Effector memory CD8-positive, alpha-beta T cell (primary cell): ENCODE data around the gene DEDD2.
A peak's percentile ranks its signal among the peaks of the same experiment; 100 is the strongest.

Experiments used
- ATAC-seq: fragments of 150-1000 bp; cut with Tn5 transposase; replicated peaks from 2 replicates; pipeline ENCODE4 v1.10.0; 2021; ENCODE audit warnings: mild to moderate bottlenecking, moderate library complexity
- DNase-seq, 3 experiments: peaks; one replicate each; pipeline ENCODE4 v3.0.0; 2021
- H3K27ac Mint-ChIP-seq, 2 donors: one replicate each; pipeline ENCODE4 v1.8.0; 2022; ENCODE audit warnings: mild to moderate bottlenecking in 2 of 2, mixed read lengths in 2 of 2, moderate library complexity in 2 of 2
- H3K27me3 Mint-ChIP-seq, 2 donors: one replicate each; pipeline ENCODE4 v1.8.0; 2022; ENCODE audit warnings: mixed read lengths in 2 of 2
- H3K36me3 Mint-ChIP-seq: one replicate; pipeline ENCODE4 v1.8.0; 2022; ENCODE audit warnings: mild to moderate bottlenecking, moderate library complexity, mixed read lengths; ENCODE audit not compliant: insufficient read depth
- H3K4me1 Mint-ChIP-seq, 2 donors: one replicate each; pipeline ENCODE4 v1.8.0; 2022; ENCODE audit warnings: low read depth in 2 of 2, mixed read lengths in 2 of 2
- H3K4me3 Mint-ChIP-seq, 2 donors: one replicate each; pipeline ENCODE4 v1.8.0; 2022; ENCODE audit warnings: mild to moderate bottlenecking in 2 of 2, mixed read lengths in 2 of 2, moderate library complexity in 2 of 2
- H3K9me3 Mint-ChIP-seq, 2 donors: one replicate each; pipeline ENCODE4 v1.8.0; 2022; ENCODE audit warnings: mixed read lengths in 2 of 2

The DEDD2 gene

DNA sequence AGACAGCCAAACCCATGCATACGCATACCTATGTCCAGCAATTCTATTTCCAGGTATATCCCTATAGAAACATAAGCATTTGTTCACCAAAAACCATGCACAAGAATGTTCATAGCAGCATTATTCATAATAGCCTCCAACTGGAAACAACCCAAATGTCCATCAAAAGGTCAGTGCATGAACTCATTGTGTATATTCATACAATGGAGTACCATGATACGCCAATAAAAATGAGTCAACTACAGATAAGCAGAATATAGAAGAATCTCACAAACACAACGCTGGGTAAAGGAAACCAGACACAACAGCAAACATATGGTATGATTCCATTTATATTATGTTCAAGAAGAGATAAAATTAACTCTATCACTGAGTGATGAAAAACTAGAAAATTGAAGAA lies 23.8 kb downstream of the DEDD2 start:
- H3K4me3 Mint-ChIP-seq = no peak overlapping the region
- no peak for DNase-seq
- H3K4me1 Mint-ChIP-seq = peaks cover 41 to 55% of the 10 kb centered on the region in 2 donors

GRCh38 chr19:42193294-42193693 lies 24.2 kb downstream of the DEDD2 start:
- no peaks in the 10 kb centered on the region for H3K9me3 Mint-ChIP-seq
- no peak overlapping the region for H3K4me3 Mint-ChIP-seq
- peak overlapping the region in 1 of 2 donors; percentile 3 for H3K27ac Mint-ChIP-seq
- DNase-seq (no peak), ATAC-seq (no peak)
- peaks cover 38 to 52% of the 10 kb centered on the region in 2 donors for H3K4me1 Mint-ChIP-seq
- no peaks in the 10 kb centered on the region for H3K27me3 Mint-ChIP-seq
- peaks cover 42% of the 10 kb centered on the region for H3K36me3 Mint-ChIP-seq

More for the DNA sequence above, 23.8 kb downstream of the DEDD2 start:
- Mint-ChIP-seq H3K36me3 (peaks cover 45% of the 10 kb centered on the region), H3K27ac (peak overlapping the region in 1 of 2 donors; percentile 28), H3K27me3 (no peaks in the 10 kb centered on the region), H3K9me3 (no peaks in the 10 kb centered on the region)
- ATAC-seq = no peak

DNA sequence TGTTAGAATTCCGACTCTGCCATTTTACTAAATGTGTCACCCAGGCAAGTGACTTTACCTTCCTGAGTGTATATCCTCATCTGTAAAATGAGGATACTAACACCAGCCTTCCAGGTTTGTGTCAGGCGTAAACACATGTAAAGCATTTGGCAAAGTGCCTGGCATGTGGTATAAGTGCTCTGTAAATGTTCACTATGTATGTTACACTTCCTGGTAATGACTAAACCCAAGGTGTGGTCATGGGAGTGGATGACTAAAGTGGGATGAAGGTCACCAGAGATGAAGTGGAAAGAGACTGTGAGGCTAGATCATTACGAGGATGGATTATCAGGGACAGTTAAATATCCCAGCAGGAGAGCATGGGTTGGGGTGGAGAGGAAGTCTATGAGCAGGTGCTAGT lies 25.6 kb downstream of the DEDD2 start:
- ATAC-seq (peak; percentile 37), DNase-seq (no peak)
- Mint-ChIP-seq H3K36me3 (peaks cover 29% of the 10 kb centered on the region), H3K4me1 (peaks cover 33 to 47% of the 10 kb centered on the region in 2 donors), H3K27me3 (no peaks in the 10 kb centered on the region), H3K9me3 (no peaks in the 10 kb centered on the region), H3K4me3 (peak overlapping the region in 1 of 2 donors; percentile 28), H3K27ac (peak overlapping the region in 1 of 2 donors; percentile 75)

GRCh38 chr19:42191330-42191729 lies 26.1 kb downstream of the DEDD2 start:
- Mint-ChIP-seq H3K9me3 (no peaks in the 10 kb centered on the region), H3K36me3 (peaks cover 24% of the 10 kb centered on the region), H3K4me1 (peaks cover 33 to 47% of the 10 kb centered on the region in 2 donors), H3K27ac (peak overlapping the region; percentile 11 to 75), H3K27me3 (no peaks in the 10 kb centered on the region), H3K4me3 (peak overlapping the region in 1 of 2 donors; percentile 28)
- ATAC-seq (no peak), DNase-seq (no peak)

DNA sequence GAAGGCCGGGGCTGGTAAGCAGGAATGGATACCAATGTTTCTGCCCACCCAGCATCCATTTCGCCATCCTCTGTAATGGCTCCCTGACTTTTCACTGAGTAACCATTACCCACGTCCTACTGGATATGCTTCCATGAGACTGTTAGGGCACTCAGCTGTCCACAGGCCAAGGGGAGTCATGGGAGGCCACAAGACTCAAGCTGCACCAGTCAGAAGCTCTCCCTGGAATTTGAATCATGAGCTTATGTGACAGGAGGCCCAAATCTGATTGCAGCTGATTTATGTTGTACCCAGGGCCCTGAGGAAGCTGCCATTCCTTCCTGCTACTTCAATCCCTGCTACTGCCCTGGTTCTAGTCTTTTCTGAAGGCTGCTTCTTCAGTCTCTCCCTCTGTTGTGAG lies 28.3 kb downstream of the DEDD2 start:
- Mint-ChIP-seq H3K9me3 (no peaks in the 10 kb centered on the region), H3K4me3 (no peak overlapping the region), H3K36me3 (peaks cover 18% of the 10 kb centered on the region), H3K27me3 (no peaks in the 10 kb centered on the region), H3K4me1 (peaks cover 45 to 61% of the 10 kb centered on the region in 2 donors), H3K27ac (peak overlapping the region; percentile 2 to 75)
- ATAC-seq (no peak), DNase-seq (no peak)

GRCh38 chr19:42188665-42189064 lies 28.8 kb downstream of the DEDD2 start:
- H3K9me3 Mint-ChIP-seq = no peaks in the 10 kb centered on the region
- H3K27me3 Mint-ChIP-seq = no peaks in the 10 kb centered on the region
- H3K4me3 Mint-ChIP-seq = no peak overlapping the region
- ATAC-seq (no peak), DNase-seq (no peak)
- H3K27ac Mint-ChIP-seq = peak overlapping the region in 1 of 2 donors; percentile 33
- peaks cover 44 to 58% of the 10 kb centered on the region in 2 donors for H3K4me1 Mint-ChIP-seq
- peaks cover 16% of the 10 kb centered on the region for H3K36me3 Mint-ChIP-seq

GRCh38 chr19:42185277-42185676 lies 32.2 kb downstream of the DEDD2 start:
- no peaks in the 10 kb centered on the region for H3K27me3 Mint-ChIP-seq
- peak; percentile 89 for ATAC-seq
- peak overlapping the region; percentile 45 to 71 for H3K4me3 Mint-ChIP-seq
- H3K9me3 Mint-ChIP-seq = no peaks in the 10 kb centered on the region
- DNase-seq = peak in 1 of 3 experiments; percentile 20
- peaks cover 7% of the 10 kb centered on the region for H3K36me3 Mint-ChIP-seq
- H3K4me1 Mint-ChIP-seq = peaks cover 38 to 53% of the 10 kb centered on the region in 2 donors
- H3K27ac Mint-ChIP-seq = peak overlapping the region; percentile 9 to 50

DNA sequence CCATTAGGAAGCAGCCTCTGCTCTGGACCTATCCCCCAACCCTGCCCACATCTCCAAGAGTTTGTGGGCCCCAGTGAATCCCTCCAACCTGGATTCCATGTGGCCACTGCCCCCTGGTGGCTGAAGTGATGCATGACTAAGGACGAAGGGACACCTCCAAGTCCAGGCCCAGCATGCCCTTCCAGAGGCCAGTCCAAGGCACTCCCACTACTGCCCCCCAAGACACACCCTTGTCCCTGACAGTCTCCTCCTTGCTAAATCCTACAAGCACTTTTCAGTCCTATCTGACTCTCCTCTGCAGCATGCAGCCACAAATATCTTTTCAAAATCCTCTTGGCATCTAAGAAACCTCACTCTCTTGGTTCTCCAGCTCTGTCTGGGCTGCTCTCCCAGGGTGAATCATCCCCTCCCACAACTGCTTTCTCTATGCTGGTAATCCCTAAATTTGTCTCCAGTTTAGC lies 33.0 kb downstream of the DEDD2 start:
- Mint-ChIP-seq H3K9me3 (no peaks in the 10 kb centered on the region), H3K4me3 (peak overlapping the region; percentile 45 to 71), H3K27me3 (no peaks in the 10 kb centered on the region), H3K4me1 (peaks cover 37 to 49% of the 10 kb centered on the region in 2 donors), H3K36me3 (peaks cover 7% of the 10 kb centered on the region), H3K27ac (peak overlapping the region; percentile 9 to 50)
- ATAC-seq (peak; percentile 64), DNase-seq (peak; percentile 47 to 58 (median 57))

GRCh38 chr19:42178791-42179674 lies 38.4 kb downstream of the DEDD2 start:
- Mint-ChIP-seq H3K36me3 (peaks cover 5% of the 10 kb centered on the region), H3K9me3 (no peaks in the 10 kb centered on the region), H3K27ac (no peak overlapping the region), H3K27me3 (peaks cover 0 to 10% of the 10 kb centered on the region in 2 donors), H3K4me1 (peaks cover 19 to 37% of the 10 kb centered on the region in 2 donors), H3K4me3 (no peak overlapping the region)
- DNase-seq = no peak
- ATAC-seq = no peak

DNA sequence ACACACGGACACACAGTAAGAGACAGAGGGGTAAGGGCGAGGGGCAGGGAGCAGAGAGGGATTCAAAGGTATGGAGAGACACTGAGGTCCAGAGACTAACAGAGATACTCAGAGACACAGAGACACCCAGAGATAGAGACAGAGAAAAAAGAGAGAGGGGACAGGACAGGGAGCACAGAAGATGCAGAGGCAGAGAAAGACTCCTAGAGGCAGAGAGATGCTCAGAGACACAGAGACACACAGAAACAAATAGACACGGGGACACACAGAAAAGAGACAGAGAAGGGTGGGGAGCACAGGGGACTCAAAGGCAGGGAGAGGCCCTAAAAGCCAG lies 39.8 kb downstream of the DEDD2 start:
- Mint-ChIP-seq H3K27me3 (peaks cover 0 to 10% of the 10 kb centered on the region in 2 donors), H3K27ac (no peak overlapping the region), H3K4me3 (no peak overlapping the region), H3K36me3 (peaks cover 5% of the 10 kb centered on the region), H3K9me3 (no peaks in the 10 kb centered on the region), H3K4me1 (peaks cover 14 to 28% of the 10 kb centered on the region in 2 donors)
- DNase-seq (no peak), ATAC-seq (no peak)

DNA sequence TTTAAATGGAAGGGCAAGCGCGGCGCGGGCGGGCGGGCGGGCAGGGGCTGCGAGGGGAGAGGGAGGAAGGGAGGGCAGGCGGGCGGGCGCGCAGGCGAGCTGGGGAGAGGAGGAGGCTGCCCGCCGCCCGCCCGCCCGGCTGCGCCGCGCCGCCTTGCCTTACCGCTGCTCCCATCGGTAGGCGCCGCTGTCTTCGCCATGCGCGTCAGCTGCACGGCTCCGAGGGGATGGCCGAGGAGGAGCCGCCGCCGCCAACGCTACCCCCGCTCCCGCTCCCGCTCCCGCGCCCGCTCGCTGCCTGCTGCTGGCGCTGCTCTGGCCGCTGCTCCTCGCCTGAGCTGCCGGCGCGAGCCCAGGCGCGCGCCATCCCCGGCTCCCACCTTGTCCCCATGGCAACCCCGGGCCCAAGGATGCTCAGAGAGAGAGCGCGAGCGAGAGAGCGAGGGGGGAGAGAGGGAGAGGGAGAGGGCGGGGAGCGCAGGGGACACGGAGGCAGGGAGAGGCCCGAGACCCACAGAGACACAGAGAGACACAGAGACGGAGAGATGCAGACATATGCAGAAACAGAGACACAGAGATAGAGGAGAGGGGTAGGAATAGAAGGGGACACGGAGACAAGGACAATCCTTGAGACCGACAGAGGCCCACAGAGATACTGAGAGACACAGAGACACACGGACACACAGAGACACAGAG lies 40.3 kb downstream of the DEDD2 start:
- H3K9me3 Mint-ChIP-seq = no peaks in the 10 kb centered on the region
- ATAC-seq = peak; percentile 93
- peaks cover 0 to 10% of the 10 kb centered on the region in 2 donors for H3K27me3 Mint-ChIP-seq

GRCh38 chr19:42176649-42176989 lies 40.9 kb downstream of the DEDD2 start:
- Mint-ChIP-seq H3K9me3 (no peaks in the 10 kb centered on the region), H3K4me3 (peak overlapping the region; percentile 83 to 88), H3K27me3 (peaks cover 0 to 10% of the 10 kb centered on the region in 2 donors), H3K27ac (peak overlapping the region; percentile 21 to 23), H3K36me3 (peaks cover 3% of the 10 kb centered on the region), H3K4me1 (peaks cover 10 to 18% of the 10 kb centered on the region in 2 donors)
- no peak for DNase-seq
- ATAC-seq = peak; percentile 58

More for the DNA sequence above, 40.3 kb downstream of the DEDD2 start:
- H3K4me1 Mint-ChIP-seq = peaks cover 11 to 23% of the 10 kb centered on the region in 2 donors
- DNase-seq = peak; percentile 69 to 75 (median 72)
- peaks cover 4% of the 10 kb centered on the region for H3K36me3 Mint-ChIP-seq
- H3K4me3 Mint-ChIP-seq = no peak overlapping the region
- no peak overlapping the region for H3K27ac Mint-ChIP-seq

DNA sequence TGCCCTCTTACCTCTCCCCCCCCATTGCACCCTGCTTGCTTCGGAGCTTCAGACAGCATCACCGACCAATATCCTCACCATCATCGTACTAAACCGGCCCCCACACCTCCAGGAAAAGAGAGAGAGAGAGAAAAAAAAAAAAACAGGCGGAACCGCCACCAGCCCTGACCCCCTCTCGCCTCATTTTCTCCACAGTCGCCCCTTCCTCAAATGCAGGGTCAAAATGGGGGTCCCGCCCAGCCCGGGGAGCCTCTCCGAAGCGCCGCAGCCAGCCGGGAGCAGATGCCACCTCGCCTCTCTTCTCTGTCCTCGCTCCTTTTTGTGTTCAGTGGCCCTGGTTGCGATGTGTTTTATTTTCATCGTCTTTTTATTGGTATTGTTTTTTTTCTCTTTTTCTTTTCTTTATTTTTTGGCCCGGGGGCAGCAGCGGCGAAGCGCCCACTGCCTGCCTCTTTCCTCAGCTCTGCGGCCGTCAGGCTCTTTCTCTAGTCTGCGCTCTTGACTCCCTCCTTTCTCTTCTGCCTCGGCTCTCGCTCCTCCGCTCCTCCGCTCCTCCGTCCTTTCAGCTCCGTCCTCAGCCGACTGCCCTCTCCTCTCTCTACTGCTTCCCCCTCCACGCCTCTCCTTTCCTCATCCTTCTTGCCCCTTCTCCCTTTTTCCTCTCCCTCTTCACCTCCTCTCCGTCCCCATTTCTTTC lies 41.4 kb downstream of the DEDD2 start:
- H3K27ac Mint-ChIP-seq = peak overlapping the region; percentile 21 to 23
- ATAC-seq = peak; percentile 31
- peaks cover 0 to 10% of the 10 kb centered on the region in 2 donors for H3K27me3 Mint-ChIP-seq
- H3K4me3 Mint-ChIP-seq = peak overlapping the region; percentile 83 to 88
- H3K9me3 Mint-ChIP-seq = no peaks in the 10 kb centered on the region
- peak in 1 of 3 experiments; percentile 17 for DNase-seq
- peaks cover 10 to 18% of the 10 kb centered on the region in 2 donors for H3K4me1 Mint-ChIP-seq
- peaks cover 3% of the 10 kb centered on the region for H3K36me3 Mint-ChIP-seq
